ENCODE data around the gene USP7.

USP7 gene

GRCh38 chr16:8854298-8854948 is 109.3 kb downstream of the USP7 start:
- H3K4me3 ChIP-seq (ENCODE audit: low read length), result no peak overlapping the region
- TF ChIP-seq, protein P1, sequence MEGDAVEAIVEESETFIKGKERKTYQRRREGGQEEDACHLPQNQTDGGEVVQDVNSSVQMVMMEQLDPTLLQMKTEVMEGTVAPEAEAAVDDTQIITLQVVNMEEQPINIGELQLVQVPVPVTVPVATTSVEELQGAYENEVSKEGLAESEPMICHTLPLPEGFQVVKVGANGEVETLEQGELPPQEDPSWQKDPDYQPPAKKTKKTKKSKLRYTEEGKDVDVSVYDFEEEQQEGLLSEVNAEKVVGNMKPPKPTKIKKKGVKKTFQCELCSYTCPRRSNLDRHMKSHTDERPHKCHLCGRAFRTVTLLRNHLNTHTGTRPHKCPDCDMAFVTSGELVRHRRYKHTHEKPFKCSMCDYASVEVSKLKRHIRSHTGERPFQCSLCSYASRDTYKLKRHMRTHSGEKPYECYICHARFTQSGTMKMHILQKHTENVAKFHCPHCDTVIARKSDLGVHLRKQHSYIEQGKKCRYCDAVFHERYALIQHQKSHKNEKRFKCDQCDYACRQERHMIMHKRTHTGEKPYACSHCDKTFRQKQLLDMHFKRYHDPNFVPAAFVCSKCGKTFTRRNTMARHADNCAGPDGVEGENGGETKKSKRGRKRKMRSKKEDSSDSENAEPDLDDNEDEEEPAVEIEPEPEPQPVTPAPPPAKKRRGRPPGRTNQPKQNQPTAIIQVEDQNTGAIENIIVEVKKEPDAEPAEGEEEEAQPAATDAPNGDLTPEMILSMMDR (IDR thresholded peaks at IDR 0.05; ENCODE audit: insufficient read depth, low read depth, low read length, missing control alignments), result no peak
- no peak for DNase-seq (ENCODE audit: low read depth)

DNA sequence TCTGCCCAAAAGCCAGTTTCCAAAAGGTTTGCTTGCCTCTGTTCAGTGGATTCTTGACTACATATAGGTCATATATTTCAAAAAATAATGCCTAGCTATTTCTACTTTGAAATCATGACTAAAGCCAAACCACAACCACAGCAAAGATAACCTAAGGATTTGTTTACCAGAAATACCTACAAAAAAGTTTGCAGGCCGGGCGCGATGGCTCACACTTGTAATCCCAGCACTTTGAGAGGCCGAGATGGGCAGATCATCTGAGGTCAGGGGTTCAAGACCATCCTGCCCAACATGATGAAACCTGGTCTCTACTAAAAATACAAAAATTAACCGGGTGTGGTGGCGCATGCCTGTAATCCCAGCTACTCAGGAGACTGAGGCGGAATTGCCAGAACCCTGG is 110.1 kb downstream of the USP7 start:
- DNase-seq (ENCODE audit: low read depth), result no peak
- TF ChIP-seq, protein P1 (IDR thresholded peaks at IDR 0.05; ENCODE audit: insufficient read depth, low read depth, low read length, missing control alignments), result no peak

GRCh38 chr16:8853150-8853549 is 110.6 kb downstream of the USP7 start:
- H3K4me3 ChIP-seq (ENCODE audit: low read length), result no peak overlapping the region
- no peak for DNase-seq (ENCODE audit: low read depth)
- TF ChIP-seq, protein P1 (IDR thresholded peaks at IDR 0.05; ENCODE audit: insufficient read depth, low read depth, low read length, missing control alignments), result no peak

More for the DNA sequence above, 110.1 kb downstream of the USP7 start:
- H3K4me3 ChIP-seq (ENCODE audit: low read length), result no peak overlapping the region

DNA sequence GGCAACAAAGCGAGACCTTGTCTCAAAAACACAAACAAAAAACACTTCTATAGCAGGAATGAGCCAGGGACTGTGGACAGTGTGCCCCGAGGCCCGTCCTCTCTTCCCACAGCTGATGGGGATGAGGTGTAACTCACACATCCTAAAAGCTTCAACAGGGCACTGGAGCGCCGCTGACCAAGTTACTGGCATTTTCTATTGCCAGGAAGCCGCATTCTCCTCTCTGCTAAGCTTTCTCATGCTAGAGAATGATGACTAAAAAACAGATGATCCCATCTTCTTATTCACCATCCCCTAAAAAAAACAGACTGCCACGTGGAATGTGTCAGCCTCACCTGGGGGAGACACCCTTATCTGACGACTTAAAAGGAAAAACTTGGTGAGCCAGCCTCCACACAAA is 111.2 kb downstream of the USP7 start:
- TF ChIP-seq, protein P1 (IDR thresholded peaks at IDR 0.05; ENCODE audit: insufficient read depth, low read depth, low read length, missing control alignments), result no peak
- no peak overlapping the region for H3K4me3 ChIP-seq (ENCODE audit: low read length)
- DNase-seq (ENCODE audit: low read depth), result peak; percentile 83

- TF ChIP-seq, protein P1 (IDR thresholded peaks at IDR 0.05; ENCODE audit: insufficient read depth, low read depth, low read length, missing control alignments), result no peak
- DNase-seq (ENCODE audit: low read depth), result no peak
- H3K4me3 ChIP-seq (ENCODE audit: low read length), result no peak overlapping the region
These were observed 111.8 kb downstream of the USP7 start for GRCh38 chr16:8851761-8852403.

- H3K4me3 ChIP-seq (ENCODE audit: low read length), result no peak overlapping the region
- peak; percentile 91 for DNase-seq (ENCODE audit: low read depth)
- TF ChIP-seq, protein P1 (IDR thresholded peaks at IDR 0.05; ENCODE audit: insufficient read depth, low read depth, low read length, missing control alignments), result no peak
These were observed 113.3 kb downstream of the USP7 start for GRCh38 chr16:8850279-8850885.
